GM12878 (cell line): ENCODE results near the gene TSSK3.

Source experiments
- CHD4 ChIP-seq: fragments of 200-600 bp; sonication (generic); IDR thresholded peaks from 2 replicates; pipeline ENCODE4 v1.6.1; 2016; ENCODE audit warnings: mild to moderate bottlenecking
- EZH2 ChIP-seq: IDR thresholded peaks from 2 replicates; pipeline ENCODE4 v1.6.1; 2012; ENCODE audit warnings: low read depth, mild to moderate bottlenecking, control low read depth, inconsistent platforms, low read length, borderline replicate concordance; ENCODE audit not compliant: control insufficient read depth
- MXI1 ChIP-seq: fragments of 150-350 bp; IDR thresholded peaks from 2 replicates; pipeline ENCODE4 v1.6.1; 2011; ENCODE audit warnings: low read depth, mild to moderate bottlenecking, inconsistent platforms, low read length, improper control_type of control experiment
- POLR2A ChIP-seq: IDR thresholded peaks from 2 replicates; pipeline ENCODE4 v1.6.1; 2011; ENCODE audit warnings: low read depth, mild to moderate bottlenecking, low read length
- SMAD5 ChIP-seq: IDR thresholded peaks from 2 replicates; pipeline ENCODE4 v1.6.1; 2016; ENCODE audit warnings: antibody characterized with exemption, low read depth
- TAF1 ChIP-seq: IDR thresholded peaks from 2 replicates; pipeline ENCODE4 v1.6.1; 2011; ENCODE audit warnings: mild to moderate bottlenecking, low read depth, low read length, borderline replicate concordance
- TBL1XR1 ChIP-seq: IDR thresholded peaks from 2 replicates; pipeline ENCODE4 v1.6.1; 2012; ENCODE audit warnings: low read depth, low read length, improper control_type of control experiment
- ZBTB33 ChIP-seq: fragments of 450-650 bp; IDR thresholded peaks from 2 replicates; pipeline ENCODE4 v1.6.1; 2017; ENCODE audit warnings: mild to moderate bottlenecking

- TF ChIP-seq TAF1 (no peak), SMAD5 (no peak), TBL1XR1 (no peak), EZH2 (no peak), POLR2A (no peak), CHD4 (no peak), ZBTB33 (no peak), MXI1 (no peak)
Observed at GRCh38 chr1:32386676-32387392, 24.5 kb downstream of the TSSK3 start.
